ENCODE results near the gene MTX1. TPM values are rescaled to one million over a fixed set of nuclear protein-coding genes. Genes with fewer than 3 reads are reported as not detected.
"Not testable (repeated sequence)": the region's sequence is repeated elsewhere in the genome, so short reads cannot be mapped to it uniquely, and the experiment has no call there.

The MTX1 gene
- polyA plus RNA-seq, 1 experiment: 44.6 TPM

- Histone ChIP-seq H3K27ac (ENCODE audit: low read depth, low read length) (no peak overlapping the region), H3K27me3 (ENCODE audit: control insufficient read depth, insufficient read depth, low read length) (no peaks in the 10 kb centered on the region), H3K9me3 (ENCODE audit: control insufficient read depth, insufficient read depth, low read length) (no peaks in the 10 kb centered on the region; the same call in 1 of the 2 replicates), H3K4me3 (ENCODE audit: low read depth, low read length) (no peak overlapping the region)
- no peak for TF ChIP-seq CTCF (IDR thresholded peaks at IDR 0.05; ENCODE audit: low read depth, low read length)
- ChIA-PET POLR2A (no interaction called here), CTCF (interaction anchor here (0.5 to 4.2 kb wide), 5 partner anchors 16 to 140 kb away, joined by 3 to 69 read pairs (median 7); partner anchors contain the start of genes KRTCAP2, MTX1, THBS3 and TRIM46)
- no peak for DNase-seq (ENCODE audit: low read depth, low spot score)
Measured at GRCh38 chr1:155191904-155192303, 16.6 kb upstream of the MTX1 start.

- DNase-seq (ENCODE audit: low read depth, low spot score): no peak
- peak overlapping the region; percentile 87 for H3K27ac ChIP-seq (ENCODE audit: low read depth, low read length)
- peak overlapping the region; percentile 64 for H3K4me3 ChIP-seq (ENCODE audit: low read depth, low read length)
- POLR2A ChIA-PET: interaction anchor here (0.6 to 1.7 kb wide), 3 partner anchors 16 to 58 kb away, joined by 3 to 8 read pairs (median 5); partner anchors contain the start of genes KRTCAP2 and MTX1
- no peaks in the 10 kb centered on the region; the same call in 1 of the 2 replicates for H3K9me3 ChIP-seq (ENCODE audit: control insufficient read depth, insufficient read depth, low read length)
- no peaks in the 10 kb centered on the region for H3K27me3 ChIP-seq (ENCODE audit: control insufficient read depth, insufficient read depth, low read length)
- no peak for TF ChIP-seq CTCF (IDR thresholded peaks at IDR 0.05; ENCODE audit: low read depth, low read length)
- CTCF ChIA-PET: interaction anchor here (0.5 to 4.2 kb wide), 20 partner anchors 8 to 140 kb away, joined by 3 to 69 read pairs (median 4); partner anchors contain the start of genes KRTCAP2, MTX1, THBS3 and TRIM46
Measured at GRCh38 chr1:155192346-155193274, 15.9 kb upstream of the MTX1 start.

GRCh38 chr1:155193275-155193990, 15.1 kb upstream of the MTX1 start:
- H3K27me3 ChIP-seq (ENCODE audit: control insufficient read depth, insufficient read depth, low read length): no peaks in the 10 kb centered on the region
- H3K4me3 ChIP-seq (ENCODE audit: low read depth, low read length): peak overlapping the region; percentile 64
- no peaks in the 10 kb centered on the region; the same call in 1 of the 2 replicates for H3K9me3 ChIP-seq (ENCODE audit: control insufficient read depth, insufficient read depth, low read length)
- ChIA-PET CTCF (interaction anchor here (0.5 to 4.2 kb wide), 28 partner anchors 8 to 193 kb away, joined by 3 to 69 read pairs (median 4); partner anchors contain the start of genes KRTCAP2, MTX1, THBS3 and TRIM46), POLR2A (interaction anchor here (0.6 to 1.9 kb wide), 10 partner anchors 10 to 57 kb away, joined by 3 to 10 read pairs (median 5); partner anchors contain the start of genes KRTCAP2 and MTX1)
- peak overlapping the region; percentile 87 for H3K27ac ChIP-seq (ENCODE audit: low read depth, low read length)
- TF ChIP-seq CTCF (IDR thresholded peaks at IDR 0.05; ENCODE audit: low read depth, low read length): peak; percentile 97
- peak; percentile 64 for DNase-seq (ENCODE audit: low read depth, low spot score)

- not testable (repeated sequence) for H3K27me3 ChIP-seq (ENCODE audit: control insufficient read depth, insufficient read depth, low read length)
Measured at GRCh38 chr1:155193991-155194240, 14.6 kb upstream of the MTX1 start.

More at GRCh38 chr1:155193991-155194240, 14.6 kb upstream of the MTX1 start:
- DNase-seq (ENCODE audit: low read depth, low spot score); H3K9me3 ChIP-seq (ENCODE audit: control insufficient read depth, insufficient read depth, low read length): not testable (repeated sequence)
- H3K27ac ChIP-seq (ENCODE audit: low read depth, low read length): peak overlapping the region; percentile 87
- CTCF ChIA-PET: interaction anchor here (0.5 to 4.2 kb wide), 25 partner anchors 9 to 194 kb away, joined by 3 to 69 read pairs (median 4); partner anchors contain the start of genes KRTCAP2, MTX1, THBS3 and TRIM46
- POLR2A ChIA-PET: interaction anchor here (0.6 to 1.9 kb wide), 11 partner anchors 10 to 83 kb away, joined by 3 to 10 read pairs (median 5); partner anchors contain the start of genes KRTCAP2, MTX1 and THBS3
- H3K4me3 ChIP-seq (ENCODE audit: low read depth, low read length): peak overlapping the region; percentile 64

Measured in AG04450 (cell line).